Activated naive CD8-positive, alpha-beta T cell treated with anti-CD3 and anti-CD28 coated beads, Interleukin-2, amount 50 U/mL, for 24 hours (primary cell): Measurements from ENCODE around the gene BTC.

ENCODE experiments used
- ATAC-seq: fragments of 150-1000 bp; cut with Tn5 transposase; one replicate; pipeline ENCODE4 v1.10.0; 2021
- DNase-seq: peaks from one replicate; pipeline ENCODE4 v3.0.0; 2021
- H3K27ac Mint-ChIP-seq: one replicate; pipeline ENCODE4 v1.8.0; 2021; ENCODE audit warnings: mild to moderate bottlenecking, mixed read lengths
- H3K27me3 Mint-ChIP-seq: one replicate; pipeline ENCODE4 v1.8.0; 2021; ENCODE audit warnings: mixed read lengths
- H3K36me3 Mint-ChIP-seq: one replicate; pipeline ENCODE4 v1.8.0; 2021; ENCODE audit warnings: low read depth, mixed read lengths
- H3K4me1 Mint-ChIP-seq: one replicate; pipeline ENCODE4 v1.8.0; 2021; ENCODE audit warnings: mixed read lengths
- H3K4me3 Mint-ChIP-seq: one replicate; pipeline ENCODE4 v1.8.0; 2021; ENCODE audit warnings: mild to moderate bottlenecking, moderate library complexity, mixed read lengths
- H3K9me3 Mint-ChIP-seq: one replicate; pipeline ENCODE4 v1.8.0; 2021; ENCODE audit warnings: mixed read lengths

BTC gene

DNA sequence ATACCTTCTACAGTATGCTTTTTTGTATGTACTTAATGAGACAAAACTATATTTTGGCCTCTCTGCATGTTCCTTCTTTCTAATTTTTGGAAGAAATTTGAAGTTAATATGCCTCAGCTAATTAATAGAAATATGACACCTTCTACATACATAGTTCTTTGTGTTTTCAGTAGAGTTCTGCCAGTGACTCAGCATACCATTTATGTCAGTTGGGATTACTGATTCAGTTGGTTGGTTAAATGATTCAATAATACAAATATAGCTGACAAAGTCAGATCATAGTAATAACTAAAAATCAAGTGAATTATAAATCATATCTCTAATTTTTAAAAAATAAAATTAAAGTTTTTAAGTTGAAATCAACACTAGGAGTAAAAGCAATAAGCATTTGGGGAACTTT lies 16.8 kb downstream of the BTC start:
- DNase-seq (no peak), ATAC-seq (no peak)
- H3K9me3 Mint-ChIP-seq, result no peaks in the 10 kb centered on the region
- H3K4me3 Mint-ChIP-seq, result no peak overlapping the region
- no peaks in the 10 kb centered on the region for H3K4me1 Mint-ChIP-seq
- no peaks in the 10 kb centered on the region for H3K27me3 Mint-ChIP-seq
- no peak overlapping the region for H3K27ac Mint-ChIP-seq
- no peaks in the 10 kb centered on the region for H3K36me3 Mint-ChIP-seq

- H3K4me3 Mint-ChIP-seq, result no peak overlapping the region
- H3K27me3 Mint-ChIP-seq, result no peaks in the 10 kb centered on the region
- ATAC-seq, result no peak
- no peak overlapping the region for H3K27ac Mint-ChIP-seq
- no peak for DNase-seq
- H3K9me3 Mint-ChIP-seq, result no peaks in the 10 kb centered on the region
- H3K4me1 Mint-ChIP-seq, result no peaks in the 10 kb centered on the region
- H3K36me3 Mint-ChIP-seq, result no peaks in the 10 kb centered on the region
Observed at GRCh38 chr4:74772783-74773182, 21.5 kb downstream of the BTC start.

GRCh38 chr4:74772106-74772505 lies 22.2 kb downstream of the BTC start:
- H3K9me3 Mint-ChIP-seq, result no peaks in the 10 kb centered on the region
- no peaks in the 10 kb centered on the region for H3K4me1 Mint-ChIP-seq
- DNase-seq, result no peak
- no peaks in the 10 kb centered on the region for H3K36me3 Mint-ChIP-seq
- no peak overlapping the region for H3K4me3 Mint-ChIP-seq
- H3K27ac Mint-ChIP-seq, result no peak overlapping the region
- H3K27me3 Mint-ChIP-seq, result no peaks in the 10 kb centered on the region
- ATAC-seq, result no peak

GRCh38 chr4:74770226-74770910 lies 24.0 kb downstream of the BTC start:
- DNase-seq, result no peak
- Mint-ChIP-seq H3K4me1 (no peaks in the 10 kb centered on the region), H3K27me3 (no peaks in the 10 kb centered on the region), H3K27ac (no peak overlapping the region), H3K4me3 (no peak overlapping the region), H3K36me3 (no peaks in the 10 kb centered on the region), H3K9me3 (no peaks in the 10 kb centered on the region)
- no peak for ATAC-seq

- Mint-ChIP-seq H3K27ac (no peak overlapping the region), H3K4me1 (no peaks in the 10 kb centered on the region), H3K36me3 (no peaks in the 10 kb centered on the region), H3K4me3 (no peak overlapping the region), H3K9me3 (no peaks in the 10 kb centered on the region), H3K27me3 (no peaks in the 10 kb centered on the region)
- DNase-seq, result no peak
- ATAC-seq, result no peak
Observed at GRCh38 chr4:74768857-74769525, 25.3 kb downstream of the BTC start.

DNA sequence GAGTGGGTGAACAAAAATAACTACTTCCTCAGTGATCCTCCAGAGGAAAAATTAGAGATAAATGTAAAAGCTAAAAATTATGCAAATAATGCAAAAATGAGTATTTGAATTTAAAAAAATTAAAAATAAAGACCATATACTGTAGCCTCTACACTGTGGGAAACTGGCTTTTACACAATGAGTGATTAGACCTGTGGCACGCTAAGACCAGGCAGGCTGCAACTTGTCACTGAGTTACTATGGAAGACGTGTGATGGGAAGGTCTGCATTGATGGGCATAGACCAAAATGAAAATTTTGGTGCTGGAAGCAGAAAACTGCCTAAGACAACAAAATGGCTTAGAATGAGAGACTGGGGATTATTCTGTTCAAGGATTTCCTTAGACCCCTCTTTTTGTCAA lies 30.2 kb downstream of the BTC start:
- H3K9me3 Mint-ChIP-seq, result no peaks in the 10 kb centered on the region
- no peaks in the 10 kb centered on the region for H3K4me1 Mint-ChIP-seq
- no peaks in the 10 kb centered on the region for H3K27me3 Mint-ChIP-seq
- H3K27ac Mint-ChIP-seq, result no peak overlapping the region
- DNase-seq (no peak), ATAC-seq (no peak)
- H3K36me3 Mint-ChIP-seq, result no peaks in the 10 kb centered on the region
- no peak overlapping the region for H3K4me3 Mint-ChIP-seq

- H3K27ac Mint-ChIP-seq, result no peak overlapping the region
- H3K9me3 Mint-ChIP-seq, result no peaks in the 10 kb centered on the region
- H3K27me3 Mint-ChIP-seq, result no peaks in the 10 kb centered on the region
- no peak overlapping the region for H3K4me3 Mint-ChIP-seq
- no peaks in the 10 kb centered on the region for H3K4me1 Mint-ChIP-seq
- H3K36me3 Mint-ChIP-seq, result no peaks in the 10 kb centered on the region
- ATAC-seq (no peak), DNase-seq (no peak)
Observed at GRCh38 chr4:74758551-74759145, 35.7 kb downstream of the BTC start.

DNA sequence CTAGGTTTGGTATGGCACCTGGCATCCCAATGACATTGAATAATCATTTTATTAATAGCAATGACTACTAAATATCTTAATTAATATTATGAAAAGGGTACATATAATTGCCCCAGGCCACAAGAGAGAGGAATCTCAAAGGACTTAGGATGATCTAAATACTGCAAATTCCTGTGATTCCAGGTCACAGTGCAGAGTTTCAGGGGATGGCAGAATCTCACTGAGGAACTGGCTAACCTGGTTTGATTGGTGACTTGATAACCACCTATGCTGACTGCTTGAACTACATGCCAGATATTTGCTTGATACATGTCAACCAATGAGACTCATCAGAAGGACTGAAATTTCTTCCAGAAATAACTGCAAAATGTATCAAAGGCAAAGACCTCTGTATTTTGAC lies 37.2 kb downstream of the BTC start:
- Mint-ChIP-seq H3K9me3 (no peaks in the 10 kb centered on the region), H3K36me3 (no peaks in the 10 kb centered on the region), H3K4me3 (no peak overlapping the region), H3K27ac (no peak overlapping the region), H3K27me3 (no peaks in the 10 kb centered on the region), H3K4me1 (no peaks in the 10 kb centered on the region)
- DNase-seq (no peak), ATAC-seq (no peak)

GRCh38 chr4:74755486-74755885 lies 38.8 kb downstream of the BTC start:
- Mint-ChIP-seq H3K4me3 (no peak overlapping the region), H3K4me1 (no peaks in the 10 kb centered on the region), H3K27me3 (peaks cover 2% of the 10 kb centered on the region), H3K9me3 (no peaks in the 10 kb centered on the region), H3K36me3 (no peaks in the 10 kb centered on the region), H3K27ac (no peak overlapping the region)
- no peak for DNase-seq
- ATAC-seq, result no peak

DNA sequence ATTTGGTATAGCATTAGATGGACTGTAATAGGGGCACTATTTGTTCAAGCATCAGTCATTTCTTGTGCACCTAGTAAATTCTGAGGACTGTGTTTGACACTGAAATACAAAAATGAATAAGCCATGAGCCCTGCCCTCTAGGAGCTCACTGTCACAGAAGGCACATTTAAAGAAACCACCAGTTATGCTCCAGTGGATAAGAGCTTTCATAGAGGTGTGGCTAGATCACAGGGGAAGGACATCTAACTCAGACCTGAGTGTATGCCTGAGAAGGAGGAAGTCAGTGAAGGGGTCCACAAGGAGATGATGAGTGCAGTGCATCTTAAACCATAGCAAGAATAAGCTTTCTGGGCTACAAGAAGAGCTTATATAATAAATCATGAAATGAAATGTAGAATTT lies 40.1 kb downstream of the BTC start:
- ATAC-seq (no peak), DNase-seq (no peak)
- no peak overlapping the region for H3K27ac Mint-ChIP-seq
- no peaks in the 10 kb centered on the region for H3K4me1 Mint-ChIP-seq
- no peaks in the 10 kb centered on the region for H3K36me3 Mint-ChIP-seq
- H3K4me3 Mint-ChIP-seq, result no peak overlapping the region
- H3K9me3 Mint-ChIP-seq, result no peaks in the 10 kb centered on the region
- peaks cover 2% of the 10 kb centered on the region for H3K27me3 Mint-ChIP-seq

DNA sequence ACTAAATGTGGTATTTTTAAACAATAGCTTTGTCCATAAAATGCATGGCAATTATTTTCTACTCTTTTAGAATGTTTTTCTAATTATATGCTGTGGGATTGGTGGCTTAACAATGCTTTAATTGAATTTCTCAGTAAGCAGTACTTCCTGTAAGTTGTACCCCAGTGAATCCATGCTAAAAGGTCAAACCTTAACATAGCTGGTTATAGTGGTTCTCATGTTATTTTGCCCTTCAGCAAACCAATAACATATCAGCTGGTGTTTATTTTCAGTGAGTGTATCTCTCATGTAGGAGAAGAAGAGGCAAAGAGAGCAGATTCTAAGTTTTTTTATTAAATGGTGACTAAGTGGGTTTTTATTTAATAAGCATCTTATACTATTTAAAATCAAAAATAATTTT lies 41.5 kb downstream of the BTC start:
- no peak overlapping the region for H3K4me3 Mint-ChIP-seq
- H3K4me1 Mint-ChIP-seq, result no peaks in the 10 kb centered on the region
- H3K36me3 Mint-ChIP-seq, result no peaks in the 10 kb centered on the region
- H3K27me3 Mint-ChIP-seq, result peaks cover 2% of the 10 kb centered on the region
- no peaks in the 10 kb centered on the region for H3K9me3 Mint-ChIP-seq
- DNase-seq (no peak), ATAC-seq (no peak)
- no peak overlapping the region for H3K27ac Mint-ChIP-seq

- no peaks in the 10 kb centered on the region for H3K4me1 Mint-ChIP-seq
- ATAC-seq (no peak), DNase-seq (no peak)
- no peak overlapping the region for H3K27ac Mint-ChIP-seq
- H3K36me3 Mint-ChIP-seq, result no peaks in the 10 kb centered on the region
- H3K9me3 Mint-ChIP-seq, result no peaks in the 10 kb centered on the region
- H3K27me3 Mint-ChIP-seq, result peaks cover 2% of the 10 kb centered on the region
- H3K4me3 Mint-ChIP-seq, result no peak overlapping the region
Observed at GRCh38 chr4:74751856-74752255, 42.5 kb downstream of the BTC start.

- H3K9me3 Mint-ChIP-seq, result no peaks in the 10 kb centered on the region
Observed at GRCh38 chr4:74751247-74751646, 43.1 kb downstream of the BTC start.

GRCh38 chr4:74742185-74742584 lies 52.1 kb downstream of the BTC start:
- no peak for ATAC-seq
- Mint-ChIP-seq H3K27me3 (peaks cover 2% of the 10 kb centered on the region), H3K4me1 (no peaks in the 10 kb centered on the region), H3K36me3 (no peaks in the 10 kb centered on the region), H3K27ac (no peak overlapping the region), H3K9me3 (no peaks in the 10 kb centered on the region), H3K4me3 (no peak overlapping the region)
- no peak for DNase-seq

More at GRCh38 chr4:74751247-74751646, 43.1 kb downstream of the BTC start:
- no peak overlapping the region for H3K4me3 Mint-ChIP-seq
- DNase-seq (no peak), ATAC-seq (no peak)
- H3K27me3 Mint-ChIP-seq, result peaks cover 2% of the 10 kb centered on the region
- no peak overlapping the region for H3K27ac Mint-ChIP-seq
- H3K4me1 Mint-ChIP-seq, result no peaks in the 10 kb centered on the region
- no peaks in the 10 kb centered on the region for H3K36me3 Mint-ChIP-seq

DNA sequence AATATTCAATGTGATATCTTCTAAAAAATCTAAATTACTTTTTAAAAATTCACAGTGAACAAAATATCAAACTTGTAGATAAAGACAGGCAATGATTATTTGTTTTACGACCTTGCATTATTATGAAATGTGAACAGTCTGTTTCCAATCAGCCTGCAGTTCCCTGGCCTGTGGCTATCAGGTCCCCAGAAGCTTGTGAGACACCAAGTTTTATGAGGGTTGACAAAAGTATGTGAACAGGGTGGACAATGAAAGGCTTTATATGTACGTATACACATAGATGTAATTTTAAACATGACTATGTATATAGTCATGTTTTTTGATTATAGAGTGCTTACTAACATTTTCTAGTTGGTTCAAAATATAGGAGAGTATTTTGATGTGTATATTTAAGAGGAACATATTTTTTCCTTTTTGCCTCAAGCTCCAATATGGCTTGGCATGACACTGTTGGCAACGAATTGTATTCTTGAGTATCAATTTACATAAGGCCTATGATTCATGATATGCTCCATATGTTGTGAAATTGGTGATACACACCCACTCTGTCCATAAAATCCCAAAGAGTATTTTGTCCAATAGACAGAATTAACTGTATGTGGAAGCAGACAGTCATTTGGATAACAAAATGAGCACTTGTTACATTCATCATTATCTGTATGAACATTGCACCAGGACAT lies 55.7 kb downstream of the BTC start:
- no peaks in the 10 kb centered on the region for H3K36me3 Mint-ChIP-seq
- H3K27me3 Mint-ChIP-seq, result peaks cover 2% of the 10 kb centered on the region
- no peaks in the 10 kb centered on the region for H3K9me3 Mint-ChIP-seq
- ATAC-seq (no peak), DNase-seq (no peak)
- H3K4me3 Mint-ChIP-seq, result no peak overlapping the region
- no peak overlapping the region for H3K27ac Mint-ChIP-seq
- H3K4me1 Mint-ChIP-seq, result no peaks in the 10 kb centered on the region
